Thoracic aorta (tissue), 2 donors: ENCODE results near the gene DCAF4. TPM values are rescaled to one million over a fixed set of nuclear protein-coding genes. Genes with fewer than 3 reads are reported as not detected.
A peak's percentile ranks its signal among the peaks of the same experiment; 100 is the strongest.

Experiments
- ATAC-seq: fragments of 150-250 bp; one replicate; pipeline ENCODE4 v1.8.0; 2017; ENCODE audit warnings: low read depth; ENCODE audit not compliant: insufficient number of reproducible peaks, low FRiP score
- DNase-seq: peaks from one replicate; pipeline ENCODE4 v3.0.0-alpha.2; 2020; ENCODE audit warnings: low spot score
- H3K27ac ChIP-seq, 2 donors: fragments of 200-600 bp; sonication (generic); 1 replicate in 1 of 2; 2 replicates in 1 of 2; pipeline ENCODE4 v1.5.1; 2016; ENCODE audit warnings: mild to moderate bottlenecking in 2 of 2, moderate library complexity in 2 of 2
- H3K27me3 ChIP-seq: fragments of 200-600 bp; sonication (generic); replicated peaks from 2 replicates; pipeline ENCODE4 v1.6.0; 2016; ENCODE audit warnings: mild to moderate bottlenecking; ENCODE audit not compliant: insufficient read depth
- H3K36me3 ChIP-seq: fragments of 200-600 bp; sonication (generic); one replicate; pipeline ENCODE4 v1.5.1; 2016
- H3K4me1 ChIP-seq, 2 donors: fragments of 200-600 bp; sonication (generic); 1 replicate in 1 of 2; 2 replicates in 1 of 2; pipeline versions ENCODE4 v1.5.1 to v1.6.0; 2016; ENCODE audit warnings: low read depth in 2 of 2, mild to moderate bottlenecking in 1 of 2; ENCODE audit not compliant: control insufficient read depth in 1 of 2
- H3K4me3 ChIP-seq: fragments of 200-600 bp; sonication (generic); 2 replicates; pipeline ENCODE4 v1.5.1; 2016; ENCODE audit warnings: mild to moderate bottlenecking
- H3K9me3 ChIP-seq: fragments of 200-600 bp; sonication (generic); 2 replicates; pipeline ENCODE4 v1.5.1; 2016
- total RNA-seq, 2 donors: library from RNA; depleted of rRNA; stranded (reverse); fragments of >200 nt; gene quantifications; one replicate each; pipeline versions ENCODE4 v1.1.0 to v1.2.3, GENCODE V29; 2016
- TF ChIP-seq, protein P1 (sequence below): fragments of 200-600 bp; sonication (generic); IDR thresholded peaks from one replicate; pipeline ENCODE4 v1.5.1; 2019; ENCODE audit warnings: antibody characterized with exemption

The DCAF4 gene
- total RNA-seq, 2 donors from 2014 or later = 13.1 to 65.5 TPM

DNA sequence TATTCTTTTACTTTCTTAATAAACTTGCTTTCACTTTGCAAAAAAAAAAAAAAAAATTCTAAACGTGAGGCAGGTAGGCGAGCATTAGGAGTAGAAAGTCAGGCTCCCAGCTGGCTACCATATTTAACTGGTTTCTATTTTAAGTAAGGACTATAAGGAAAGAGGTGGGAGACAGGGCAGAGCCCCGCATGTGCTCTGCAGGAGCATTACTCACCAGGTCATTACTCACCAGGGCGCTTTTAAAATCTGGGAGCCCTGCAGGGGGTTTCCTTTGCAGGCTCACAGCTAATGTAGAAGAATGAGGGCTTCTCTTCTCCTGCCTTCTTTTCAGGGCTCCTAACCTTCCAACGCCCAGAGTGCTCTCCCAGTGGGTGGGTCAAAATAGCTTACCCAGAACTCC lies 18.4 kb upstream of the DCAF4 start:
- Histone ChIP-seq H3K27me3 (no peaks in the 10 kb centered on the region), H3K27ac (peak overlapping the region; percentile 18 to 19), H3K36me3 (no peaks in the 10 kb centered on the region), H3K4me1 (peaks cover 19 to 54% of the 10 kb centered on the region in 2 donors), H3K4me3 (peak overlapping the region; percentile 32), H3K9me3 (no peaks in the 10 kb centered on the region)
- no peak for DNase-seq
- ATAC-seq = no peak
- TF ChIP-seq, protein P1, sequence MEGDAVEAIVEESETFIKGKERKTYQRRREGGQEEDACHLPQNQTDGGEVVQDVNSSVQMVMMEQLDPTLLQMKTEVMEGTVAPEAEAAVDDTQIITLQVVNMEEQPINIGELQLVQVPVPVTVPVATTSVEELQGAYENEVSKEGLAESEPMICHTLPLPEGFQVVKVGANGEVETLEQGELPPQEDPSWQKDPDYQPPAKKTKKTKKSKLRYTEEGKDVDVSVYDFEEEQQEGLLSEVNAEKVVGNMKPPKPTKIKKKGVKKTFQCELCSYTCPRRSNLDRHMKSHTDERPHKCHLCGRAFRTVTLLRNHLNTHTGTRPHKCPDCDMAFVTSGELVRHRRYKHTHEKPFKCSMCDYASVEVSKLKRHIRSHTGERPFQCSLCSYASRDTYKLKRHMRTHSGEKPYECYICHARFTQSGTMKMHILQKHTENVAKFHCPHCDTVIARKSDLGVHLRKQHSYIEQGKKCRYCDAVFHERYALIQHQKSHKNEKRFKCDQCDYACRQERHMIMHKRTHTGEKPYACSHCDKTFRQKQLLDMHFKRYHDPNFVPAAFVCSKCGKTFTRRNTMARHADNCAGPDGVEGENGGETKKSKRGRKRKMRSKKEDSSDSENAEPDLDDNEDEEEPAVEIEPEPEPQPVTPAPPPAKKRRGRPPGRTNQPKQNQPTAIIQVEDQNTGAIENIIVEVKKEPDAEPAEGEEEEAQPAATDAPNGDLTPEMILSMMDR = no peak

DNA sequence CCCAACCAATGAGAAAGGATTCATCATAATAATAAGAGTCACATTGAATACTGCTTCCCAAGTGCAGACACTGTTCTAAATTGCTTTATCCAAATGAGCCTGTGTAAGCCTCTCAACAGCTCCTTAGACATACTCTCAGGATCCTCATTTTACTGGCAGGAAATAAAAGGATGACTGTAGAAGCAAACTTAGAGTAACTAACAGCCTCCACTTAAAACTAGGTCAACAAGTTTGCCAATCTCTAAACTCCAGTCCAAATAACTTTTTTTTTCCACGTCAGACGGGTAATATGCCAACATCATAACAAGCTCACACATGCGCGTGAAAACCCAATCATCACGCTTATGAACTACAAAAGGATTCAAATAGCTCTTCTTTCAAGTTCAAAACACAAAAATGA lies 17.1 kb upstream of the DCAF4 start:
- peak overlapping the region in 1 of 2 donors; percentile 18 for H3K27ac ChIP-seq
- TF ChIP-seq, protein P1 = no peak
- ATAC-seq = peak; percentile 31
- DNase-seq = no peak
- no peaks in the 10 kb centered on the region for H3K9me3 ChIP-seq
- H3K36me3 ChIP-seq = no peaks in the 10 kb centered on the region
- H3K4me3 ChIP-seq = no peak overlapping the region
- peaks cover 19 to 54% of the 10 kb centered on the region in 2 donors for H3K4me1 ChIP-seq
- no peaks in the 10 kb centered on the region for H3K27me3 ChIP-seq

DNA sequence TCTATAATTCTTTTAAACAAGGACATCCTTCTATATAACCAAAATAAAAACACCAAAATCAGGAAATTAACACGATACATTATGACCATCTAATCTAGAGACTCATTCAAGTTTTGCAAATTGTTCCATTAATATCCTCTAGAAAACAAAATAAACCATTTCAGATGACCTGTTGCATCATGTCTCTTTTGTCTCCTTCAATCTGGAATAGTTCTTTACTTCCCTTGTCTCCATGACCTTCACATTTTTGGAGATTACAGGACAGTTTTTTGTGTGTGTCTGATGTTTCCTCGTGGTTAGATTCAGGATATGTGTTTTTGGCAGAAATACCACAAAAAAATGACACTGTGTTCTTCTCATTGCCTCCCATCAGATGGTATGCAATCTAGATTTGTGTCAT lies 12.5 kb upstream of the DCAF4 start:
- TF ChIP-seq, protein P1 = no peak
- Histone ChIP-seq H3K36me3 (no peaks in the 10 kb centered on the region), H3K9me3 (no peaks in the 10 kb centered on the region), H3K27me3 (no peaks in the 10 kb centered on the region), H3K4me3 (no peak overlapping the region), H3K27ac (no peak overlapping the region), H3K4me1 (peaks cover 0 to 46% of the 10 kb centered on the region in 2 donors)
- DNase-seq (no peak), ATAC-seq (no peak)

DNA sequence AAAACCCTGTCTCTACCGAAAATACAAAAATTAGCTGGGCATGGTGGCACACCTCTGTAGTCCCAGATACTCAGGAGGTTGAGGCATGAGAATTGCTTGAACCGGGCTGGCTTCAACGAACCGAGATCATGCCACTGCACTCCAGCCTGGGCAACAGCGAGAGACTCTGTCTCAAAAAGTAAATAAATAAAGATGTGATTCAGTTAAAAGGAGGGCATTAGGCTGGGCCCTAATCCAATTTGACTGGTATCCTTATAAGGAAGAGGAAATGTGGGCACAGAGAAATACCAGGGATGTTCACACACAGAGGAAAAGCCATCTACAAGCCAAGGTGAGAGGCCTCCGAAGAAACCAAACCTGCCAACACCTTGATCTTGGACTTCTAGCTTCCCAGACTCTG lies 10.1 kb upstream of the DCAF4 start:
- Histone ChIP-seq H3K27ac (peak overlapping the region; percentile 74 to 83), H3K36me3 (no peaks in the 10 kb centered on the region), H3K4me3 (no peak overlapping the region), H3K9me3 (no peaks in the 10 kb centered on the region), H3K4me1 (peaks cover 0 to 39% of the 10 kb centered on the region in 2 donors), H3K27me3 (no peaks in the 10 kb centered on the region)
- TF ChIP-seq, protein P1 = no peak
- peak; percentile 59 for ATAC-seq
- DNase-seq = no peak

DNA sequence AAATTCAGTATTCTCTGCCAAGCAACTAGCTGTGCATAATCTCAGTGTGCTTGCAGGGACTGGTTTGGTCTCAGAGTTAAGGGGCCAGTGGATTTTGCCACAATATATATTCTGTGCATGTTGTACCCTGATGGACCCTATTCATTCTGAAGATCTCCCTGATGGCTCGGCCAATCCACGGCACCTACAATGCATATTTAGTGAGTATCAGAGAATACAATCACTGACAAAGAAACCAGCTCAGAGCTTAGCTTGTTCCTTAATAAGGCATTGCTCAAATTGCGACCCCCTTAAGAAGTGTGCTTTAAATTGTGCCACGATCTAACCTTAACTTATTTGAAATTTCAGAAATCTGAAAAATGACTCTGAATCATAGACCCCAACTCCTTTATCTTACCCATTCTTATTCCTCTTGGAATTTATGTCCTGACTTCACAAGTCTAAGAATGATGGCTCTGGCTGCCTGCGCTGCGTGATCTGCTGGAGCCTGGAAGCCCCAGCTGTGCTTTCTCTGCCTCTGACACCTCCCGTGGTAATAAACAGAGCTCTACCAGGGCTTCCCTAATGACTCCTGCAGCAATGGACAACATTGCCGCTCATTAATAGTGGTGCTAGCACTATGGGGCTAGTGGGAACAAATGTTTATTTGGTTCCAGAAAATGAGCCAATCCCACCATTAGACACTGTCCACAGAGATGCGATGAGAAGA lies 9.0 kb upstream of the DCAF4 start:
- Histone ChIP-seq H3K36me3 (no peaks in the 10 kb centered on the region), H3K4me1 (peaks cover 0 to 39% of the 10 kb centered on the region in 2 donors), H3K27me3 (no peaks in the 10 kb centered on the region), H3K4me3 (no peak overlapping the region), H3K27ac (peak overlapping the region; percentile 74 to 83), H3K9me3 (no peaks in the 10 kb centered on the region)
- DNase-seq = no peak
- ATAC-seq = no peak
- TF ChIP-seq, protein P1 = no peak
